HL-60 (cell line): ENCODE data around the gene GIMD1.
"Not testable (repeated sequence)": the region's sequence is repeated elsewhere in the genome, so short reads cannot be mapped to it uniquely, and the experiment has no call there.

Source experiments
- GABPA ChIP-seq: IDR thresholded peaks from 2 replicates; pipeline ENCODE4 v1.6.1; 2012; ENCODE audit warnings: low read depth
- POLR2AphosphoS5 ChIP-seq: IDR thresholded peaks from 2 replicates; pipeline ENCODE4 v1.6.1; 2012; ENCODE audit warnings: low read depth
- TF ChIP-seq, protein P1 (sequence below): IDR thresholded peaks from one replicate; pipeline ENCODE4 v1.5.1; 2011; ENCODE audit warnings: low read length, control low read depth, inconsistent platforms; ENCODE audit not compliant: insufficient read depth
- TF ChIP-seq, protein P2 (sequence below): IDR thresholded peaks from 2 replicates; pipeline ENCODE4 v1.6.1; 2012; ENCODE audit warnings: low read depth; ENCODE audit not compliant: insufficient replicate concordance

DNA sequence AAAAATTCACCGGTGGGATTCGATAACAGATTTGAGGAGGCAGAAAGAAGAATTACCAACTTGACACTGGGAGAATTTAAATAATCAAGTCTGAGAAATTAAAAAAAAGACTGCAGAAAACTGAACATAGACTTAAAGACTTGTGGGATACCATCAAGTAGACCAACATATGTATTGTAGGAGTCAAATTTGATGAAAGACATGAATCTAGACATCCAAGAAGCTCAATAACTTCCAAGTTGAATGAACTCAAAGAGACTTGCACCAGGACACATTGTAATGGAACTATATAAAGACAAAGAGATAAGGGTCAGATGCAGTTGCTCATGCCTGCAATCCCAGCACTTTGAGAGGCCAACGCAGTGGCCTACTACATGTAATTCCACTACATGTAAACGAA is 30.3 kb upstream of the GIMD1 start:
- TF ChIP-seq, protein P1, sequence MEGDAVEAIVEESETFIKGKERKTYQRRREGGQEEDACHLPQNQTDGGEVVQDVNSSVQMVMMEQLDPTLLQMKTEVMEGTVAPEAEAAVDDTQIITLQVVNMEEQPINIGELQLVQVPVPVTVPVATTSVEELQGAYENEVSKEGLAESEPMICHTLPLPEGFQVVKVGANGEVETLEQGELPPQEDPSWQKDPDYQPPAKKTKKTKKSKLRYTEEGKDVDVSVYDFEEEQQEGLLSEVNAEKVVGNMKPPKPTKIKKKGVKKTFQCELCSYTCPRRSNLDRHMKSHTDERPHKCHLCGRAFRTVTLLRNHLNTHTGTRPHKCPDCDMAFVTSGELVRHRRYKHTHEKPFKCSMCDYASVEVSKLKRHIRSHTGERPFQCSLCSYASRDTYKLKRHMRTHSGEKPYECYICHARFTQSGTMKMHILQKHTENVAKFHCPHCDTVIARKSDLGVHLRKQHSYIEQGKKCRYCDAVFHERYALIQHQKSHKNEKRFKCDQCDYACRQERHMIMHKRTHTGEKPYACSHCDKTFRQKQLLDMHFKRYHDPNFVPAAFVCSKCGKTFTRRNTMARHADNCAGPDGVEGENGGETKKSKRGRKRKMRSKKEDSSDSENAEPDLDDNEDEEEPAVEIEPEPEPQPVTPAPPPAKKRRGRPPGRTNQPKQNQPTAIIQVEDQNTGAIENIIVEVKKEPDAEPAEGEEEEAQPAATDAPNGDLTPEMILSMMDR, result not testable (repeated sequence)
- TF ChIP-seq POLR2AphosphoS5, GABPA: not testable (repeated sequence)
- TF ChIP-seq, protein P2, sequence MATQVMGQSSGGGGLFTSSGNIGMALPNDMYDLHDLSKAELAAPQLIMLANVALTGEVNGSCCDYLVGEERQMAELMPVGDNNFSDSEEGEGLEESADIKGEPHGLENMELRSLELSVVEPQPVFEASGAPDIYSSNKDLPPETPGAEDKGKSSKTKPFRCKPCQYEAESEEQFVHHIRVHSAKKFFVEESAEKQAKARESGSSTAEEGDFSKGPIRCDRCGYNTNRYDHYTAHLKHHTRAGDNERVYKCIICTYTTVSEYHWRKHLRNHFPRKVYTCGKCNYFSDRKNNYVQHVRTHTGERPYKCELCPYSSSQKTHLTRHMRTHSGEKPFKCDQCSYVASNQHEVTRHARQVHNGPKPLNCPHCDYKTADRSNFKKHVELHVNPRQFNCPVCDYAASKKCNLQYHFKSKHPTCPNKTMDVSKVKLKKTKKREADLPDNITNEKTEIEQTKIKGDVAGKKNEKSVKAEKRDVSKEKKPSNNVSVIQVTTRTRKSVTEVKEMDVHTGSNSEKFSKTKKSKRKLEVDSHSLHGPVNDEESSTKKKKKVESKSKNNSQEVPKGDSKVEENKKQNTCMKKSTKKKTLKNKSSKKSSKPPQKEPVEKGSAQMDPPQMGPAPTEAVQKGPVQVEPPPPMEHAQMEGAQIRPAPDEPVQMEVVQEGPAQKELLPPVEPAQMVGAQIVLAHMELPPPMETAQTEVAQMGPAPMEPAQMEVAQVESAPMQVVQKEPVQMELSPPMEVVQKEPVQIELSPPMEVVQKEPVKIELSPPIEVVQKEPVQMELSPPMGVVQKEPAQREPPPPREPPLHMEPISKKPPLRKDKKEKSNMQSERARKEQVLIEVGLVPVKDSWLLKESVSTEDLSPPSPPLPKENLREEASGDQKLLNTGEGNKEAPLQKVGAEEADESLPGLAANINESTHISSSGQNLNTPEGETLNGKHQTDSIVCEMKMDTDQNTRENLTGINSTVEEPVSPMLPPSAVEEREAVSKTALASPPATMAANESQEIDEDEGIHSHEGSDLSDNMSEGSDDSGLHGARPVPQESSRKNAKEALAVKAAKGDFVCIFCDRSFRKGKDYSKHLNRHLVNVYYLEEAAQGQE, result not testable (repeated sequence)
